ENCODE data around the gene TMEM117.

The TMEM117 gene

DNA sequence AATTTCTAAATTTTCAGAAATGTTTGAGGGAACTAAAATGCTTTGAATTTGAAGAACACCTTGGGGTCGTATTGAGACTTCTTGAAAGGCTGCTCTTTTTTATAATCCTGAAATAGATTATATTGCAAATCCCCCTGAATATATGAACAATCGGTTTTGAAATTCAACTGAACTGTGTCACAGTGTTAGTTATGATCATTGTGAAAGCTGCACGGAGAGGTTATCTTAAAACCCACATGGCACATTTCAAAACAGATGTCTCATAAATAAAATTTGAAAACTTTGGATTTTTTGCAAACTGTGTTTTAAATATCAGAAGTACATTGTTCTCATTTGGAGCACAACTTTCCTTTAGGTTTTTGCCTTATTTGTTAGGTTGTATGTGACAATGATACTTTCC, 218.4 kb downstream of the TMEM117 start:
- H3K4me3 ChIP-seq (ENCODE audit: low read depth, low read length): no peak overlapping the region
- no peak for DNase-seq (ENCODE audit: low read depth)
- TF ChIP-seq, protein P1, sequence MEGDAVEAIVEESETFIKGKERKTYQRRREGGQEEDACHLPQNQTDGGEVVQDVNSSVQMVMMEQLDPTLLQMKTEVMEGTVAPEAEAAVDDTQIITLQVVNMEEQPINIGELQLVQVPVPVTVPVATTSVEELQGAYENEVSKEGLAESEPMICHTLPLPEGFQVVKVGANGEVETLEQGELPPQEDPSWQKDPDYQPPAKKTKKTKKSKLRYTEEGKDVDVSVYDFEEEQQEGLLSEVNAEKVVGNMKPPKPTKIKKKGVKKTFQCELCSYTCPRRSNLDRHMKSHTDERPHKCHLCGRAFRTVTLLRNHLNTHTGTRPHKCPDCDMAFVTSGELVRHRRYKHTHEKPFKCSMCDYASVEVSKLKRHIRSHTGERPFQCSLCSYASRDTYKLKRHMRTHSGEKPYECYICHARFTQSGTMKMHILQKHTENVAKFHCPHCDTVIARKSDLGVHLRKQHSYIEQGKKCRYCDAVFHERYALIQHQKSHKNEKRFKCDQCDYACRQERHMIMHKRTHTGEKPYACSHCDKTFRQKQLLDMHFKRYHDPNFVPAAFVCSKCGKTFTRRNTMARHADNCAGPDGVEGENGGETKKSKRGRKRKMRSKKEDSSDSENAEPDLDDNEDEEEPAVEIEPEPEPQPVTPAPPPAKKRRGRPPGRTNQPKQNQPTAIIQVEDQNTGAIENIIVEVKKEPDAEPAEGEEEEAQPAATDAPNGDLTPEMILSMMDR (conservative IDR thresholded peaks at IDR 0.05; ENCODE audit: low read depth, low read length): no peak

DNA sequence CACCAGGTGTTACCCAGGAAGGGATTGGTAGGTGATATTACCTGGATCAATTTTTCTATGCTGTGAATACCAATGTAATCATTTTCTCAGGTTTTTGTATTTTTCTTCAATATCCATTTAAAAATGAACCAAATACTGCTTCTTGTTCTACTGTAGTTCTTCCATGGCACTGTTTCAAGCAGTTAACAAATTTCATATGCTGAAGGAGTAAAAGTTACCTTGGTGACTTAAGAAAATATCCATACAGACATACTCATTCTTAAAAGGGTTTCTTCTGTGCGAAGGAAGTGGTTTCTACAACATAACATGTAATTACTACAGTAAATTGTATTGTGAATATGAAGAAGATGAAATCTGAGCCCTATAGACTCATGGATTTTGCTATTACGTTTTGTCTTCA, 222.5 kb downstream of the TMEM117 start:
- H3K4me3 ChIP-seq (ENCODE audit: low read depth, low read length): no peak overlapping the region
- TF ChIP-seq, protein P1 (conservative IDR thresholded peaks at IDR 0.05; ENCODE audit: low read depth, low read length): no peak
- DNase-seq (ENCODE audit: low read depth): no peak

DNA sequence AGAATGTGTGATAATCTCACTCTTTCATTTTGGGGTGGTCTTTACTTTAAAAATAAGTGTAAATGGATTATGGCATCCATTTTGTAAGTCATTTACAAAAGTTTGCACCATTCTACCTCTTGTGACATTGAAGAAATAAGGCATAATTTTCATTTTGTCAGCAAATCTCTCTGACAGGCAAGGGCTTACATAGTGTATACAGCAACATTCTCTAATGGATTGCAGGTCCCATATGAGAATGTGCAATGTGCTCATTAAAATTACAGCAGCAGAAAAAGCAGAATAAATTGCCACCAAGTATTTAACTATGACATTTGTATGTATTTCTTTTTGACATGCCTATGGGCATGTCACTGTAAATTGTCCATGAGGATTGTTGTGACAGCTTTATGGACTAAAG, 223.6 kb downstream of the TMEM117 start:
- TF ChIP-seq, protein P1 (conservative IDR thresholded peaks at IDR 0.05; ENCODE audit: low read depth, low read length): no peak
- no peak overlapping the region for H3K4me3 ChIP-seq (ENCODE audit: low read depth, low read length)
- DNase-seq (ENCODE audit: low read depth): no peak

DNA sequence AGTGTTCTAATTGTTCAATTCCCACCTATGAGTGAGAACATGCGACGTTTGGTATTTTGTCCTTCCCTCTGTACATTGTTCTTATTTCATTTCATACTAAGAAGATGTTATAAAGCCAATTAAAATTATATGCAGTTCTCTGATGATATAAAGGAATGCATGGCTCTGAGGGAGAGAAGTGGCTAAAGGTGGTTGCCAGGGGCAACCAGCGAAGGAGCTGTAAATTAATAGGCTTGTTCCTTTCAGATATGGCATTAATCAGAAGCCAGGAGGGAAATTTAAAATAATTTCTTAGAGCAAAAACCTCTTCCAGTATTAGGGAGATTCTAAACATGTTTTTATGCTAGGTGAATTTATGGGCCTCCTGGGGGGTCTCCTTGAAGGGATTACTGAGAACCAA, 227.8 kb downstream of the TMEM117 start:
- no peak for DNase-seq (ENCODE audit: low read depth)
- TF ChIP-seq, protein P1 (conservative IDR thresholded peaks at IDR 0.05; ENCODE audit: low read depth, low read length): no peak
- no peak overlapping the region for H3K4me3 ChIP-seq (ENCODE audit: low read depth, low read length)

DNA sequence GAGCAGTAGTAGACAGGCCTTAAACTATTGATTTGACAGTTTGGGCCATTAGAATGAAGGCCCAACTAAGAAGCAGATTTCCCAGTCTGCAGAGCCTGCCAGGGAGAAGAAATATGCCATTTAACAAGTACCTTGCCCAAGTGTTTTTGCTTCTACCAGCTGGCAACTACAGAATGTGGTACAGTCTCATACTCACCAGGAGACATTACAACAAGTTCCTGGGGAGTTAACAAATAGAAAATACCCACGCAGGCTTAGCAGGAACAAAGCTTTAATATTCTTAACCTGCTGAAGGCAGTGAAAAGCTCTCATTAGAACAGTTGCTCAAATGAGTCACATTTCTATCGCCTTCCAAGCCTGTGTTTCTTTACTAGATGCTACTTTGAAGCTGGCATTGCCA, 241.0 kb downstream of the TMEM117 start:
- DNase-seq (ENCODE audit: low read depth): no peak
- no peak overlapping the region for H3K4me3 ChIP-seq (ENCODE audit: low read depth, low read length)
- TF ChIP-seq, protein P1 (conservative IDR thresholded peaks at IDR 0.05; ENCODE audit: low read depth, low read length): no peak

DNA sequence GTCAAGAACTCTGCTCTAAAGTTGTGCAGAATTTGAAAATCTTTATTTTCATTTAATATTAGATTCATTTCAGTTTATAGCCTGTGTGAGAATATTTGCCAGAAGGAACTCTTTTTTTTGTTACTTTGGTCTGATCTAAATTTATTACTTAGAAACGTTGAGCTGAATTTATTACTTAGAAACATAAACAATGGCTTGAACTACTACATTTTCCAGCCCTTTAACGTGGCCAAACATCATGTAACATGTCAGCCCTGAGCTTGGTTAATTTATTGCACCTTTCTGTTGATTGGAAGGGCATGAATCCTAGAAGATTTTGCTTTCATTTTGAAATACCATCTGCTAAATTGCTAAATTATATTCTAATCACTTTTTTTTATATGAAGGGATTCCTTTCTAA, 241.4 kb downstream of the TMEM117 start:
- TF ChIP-seq, protein P1 (conservative IDR thresholded peaks at IDR 0.05; ENCODE audit: low read depth, low read length): no peak
- no peak for DNase-seq (ENCODE audit: low read depth)

DNA sequence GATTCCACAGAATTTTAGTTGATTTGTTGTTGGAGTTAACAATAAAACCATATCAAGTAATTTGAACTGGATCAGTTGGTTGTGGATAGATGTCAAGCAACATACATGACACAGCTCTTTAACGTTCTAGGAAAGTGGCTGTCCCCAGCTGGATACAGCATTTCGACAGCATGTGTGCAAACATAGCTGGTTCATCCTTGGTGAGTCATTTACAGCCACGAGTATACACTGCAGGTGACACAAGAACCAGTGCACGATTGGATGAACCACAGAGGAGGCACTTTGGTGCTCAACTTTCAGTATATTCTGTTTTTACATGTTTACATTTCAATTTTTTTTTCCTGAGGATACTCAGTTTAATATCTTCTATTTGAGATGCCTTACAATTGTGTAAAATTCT, 242.4 kb downstream of the TMEM117 start:
- no peak overlapping the region for H3K4me3 ChIP-seq (ENCODE audit: low read depth, low read length)
- TF ChIP-seq, protein P1 (conservative IDR thresholded peaks at IDR 0.05; ENCODE audit: low read depth, low read length): no peak

More for the DNA sequence above, 241.4 kb downstream of the TMEM117 start:
- no peak overlapping the region for H3K4me3 ChIP-seq (ENCODE audit: low read depth, low read length)

More for the DNA sequence above, 242.4 kb downstream of the TMEM117 start:
- no peak for DNase-seq (ENCODE audit: low read depth)
